Stimulated activated CD8-positive, alpha-beta memory T cell treated with anti-CD3 and anti-CD28 coated beads, Interleukin-15, amount 100 ng/mL, for 1 hour (primary cell): ENCODE results near the gene KRTAP29-1.
"Not testable (repeated sequence)": the region's sequence is repeated elsewhere in the genome, so short reads cannot be mapped to it uniquely, and the experiment has no call there.

ENCODE experiments used
- DNase-seq: peaks from one replicate; pipeline ENCODE4 v3.0.0-alpha.2; 2020; ENCODE audit warnings: low read depth

Gene KRTAP29-1

GRCh38 chr17:41301916-41302901 lies at the start of gene KRTAP29-1:
Gene KRTAP29-1, minus strand, starts transcription at chr17:41302851. Its CDS starts 0 bp downstream, at chr17:41302851.
- DNase-seq = no peak

GRCh38 chr17:41351177-41351576 lies 48.5 kb upstream of the KRTAP29-1 start:
- DNase-seq = no peak

- DNase-seq = not testable (repeated sequence)
Observed at GRCh38 chr17:41350381-41350878, 47.8 kb upstream of the KRTAP29-1 start, which contains the start of gene KRT33A. Gene KRT33A, minus strand, starts transcription at chr17:41350828. Its CDS starts 61 bp downstream, at chr17:41350767.

GRCh38 chr17:41347869-41348760 lies 45.5 kb upstream of the KRTAP29-1 start:
- no peak for DNase-seq

- not testable (repeated sequence) for DNase-seq
Observed at GRCh38 chr17:41346421-41346820, 43.8 kb upstream of the KRTAP29-1 start.

- DNase-seq = no peak
Observed at GRCh38 chr17:41345992-41346391, 43.3 kb upstream of the KRTAP29-1 start.

- no peak for DNase-seq
Observed at GRCh38 chr17:41343029-41343428, 40.4 kb upstream of the KRTAP29-1 start.

GRCh38 chr17:41340934-41341861 lies 38.5 kb upstream of the KRTAP29-1 start:
- no peak for DNase-seq

- DNase-seq = no peak
Observed at GRCh38 chr17:41340494-41340893, 37.8 kb upstream of the KRTAP29-1 start.

GRCh38 chr17:41339571-41340172 lies 37.0 kb upstream of the KRTAP29-1 start:
- DNase-seq = no peak

GRCh38 chr17:41338961-41339485 lies 36.4 kb upstream of the KRTAP29-1 start:
- DNase-seq = no peak

- DNase-seq = no peak
Observed at GRCh38 chr17:41335747-41336146, 33.1 kb upstream of the KRTAP29-1 start.

- no peak for DNase-seq
Observed at GRCh38 chr17:41334385-41335305, 32.0 kb upstream of the KRTAP29-1 start.

- no peak for DNase-seq
Observed at GRCh38 chr17:41333836-41334235, 31.2 kb upstream of the KRTAP29-1 start.

GRCh38 chr17:41333098-41333497 lies 30.4 kb upstream of the KRTAP29-1 start:
- DNase-seq = no peak

- DNase-seq = no peak
Observed at GRCh38 chr17:41332239-41332638, 29.6 kb upstream of the KRTAP29-1 start.

- DNase-seq = no peak
Observed at GRCh38 chr17:41331606-41332005, 29.0 kb upstream of the KRTAP29-1 start.

- no peak for DNase-seq
Observed at GRCh38 chr17:41329279-41329948, 26.8 kb upstream of the KRTAP29-1 start.

- no peak for DNase-seq
Observed at GRCh38 chr17:41328207-41328606, 25.6 kb upstream of the KRTAP29-1 start.
